PC-9 (cell line): ENCODE measurements around the gene ZNF236.

Source experiments
- EZH2 ChIP-seq: fragments of 200-600 bp; sonication (generic); IDR thresholded peaks from 2 replicates; pipeline ENCODE4 v1.8.0; 2017; ENCODE audit warnings: antibody characterized with exemption, low read depth
- TF ChIP-seq, protein P1 (sequence below): fragments of 200-600 bp; sonication (generic); conservative IDR thresholded peaks from 2 replicates; pipeline ENCODE4 v1.6.1; 2017; ENCODE audit warnings: mixed run types, antibody characterized with exemption, mild to moderate bottlenecking, moderate library complexity

DNA sequence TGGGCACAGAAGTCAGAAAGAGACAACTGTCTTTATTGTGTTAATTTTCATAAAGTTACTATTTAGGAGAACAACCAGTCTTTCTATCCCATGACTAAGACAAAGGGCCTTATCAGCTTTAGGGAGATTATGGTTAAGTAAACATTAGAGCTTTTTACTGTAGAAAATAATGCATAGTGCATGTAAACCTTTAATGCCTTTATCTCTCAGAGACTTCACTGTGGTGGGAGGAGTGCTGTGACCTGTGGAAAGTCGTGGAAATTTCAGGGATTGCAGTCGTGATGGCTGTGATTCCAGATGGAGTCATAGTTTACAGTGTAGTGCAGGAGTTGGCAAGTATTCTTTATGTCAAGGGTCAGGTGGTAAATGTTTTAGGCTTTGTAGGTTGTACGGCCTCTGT is 15.8 kb downstream of the ZNF236 start:
- TF ChIP-seq, protein P1, sequence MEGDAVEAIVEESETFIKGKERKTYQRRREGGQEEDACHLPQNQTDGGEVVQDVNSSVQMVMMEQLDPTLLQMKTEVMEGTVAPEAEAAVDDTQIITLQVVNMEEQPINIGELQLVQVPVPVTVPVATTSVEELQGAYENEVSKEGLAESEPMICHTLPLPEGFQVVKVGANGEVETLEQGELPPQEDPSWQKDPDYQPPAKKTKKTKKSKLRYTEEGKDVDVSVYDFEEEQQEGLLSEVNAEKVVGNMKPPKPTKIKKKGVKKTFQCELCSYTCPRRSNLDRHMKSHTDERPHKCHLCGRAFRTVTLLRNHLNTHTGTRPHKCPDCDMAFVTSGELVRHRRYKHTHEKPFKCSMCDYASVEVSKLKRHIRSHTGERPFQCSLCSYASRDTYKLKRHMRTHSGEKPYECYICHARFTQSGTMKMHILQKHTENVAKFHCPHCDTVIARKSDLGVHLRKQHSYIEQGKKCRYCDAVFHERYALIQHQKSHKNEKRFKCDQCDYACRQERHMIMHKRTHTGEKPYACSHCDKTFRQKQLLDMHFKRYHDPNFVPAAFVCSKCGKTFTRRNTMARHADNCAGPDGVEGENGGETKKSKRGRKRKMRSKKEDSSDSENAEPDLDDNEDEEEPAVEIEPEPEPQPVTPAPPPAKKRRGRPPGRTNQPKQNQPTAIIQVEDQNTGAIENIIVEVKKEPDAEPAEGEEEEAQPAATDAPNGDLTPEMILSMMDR: no peak
- no peak for TF ChIP-seq EZH2
